SK-N-MC (cell line): ENCODE measurements around the gene OSM.

ENCODE experiments used
- DNase-seq: peaks from one replicate; pipeline ENCODE4 v3.0.0-alpha.2; 2011; ENCODE audit warnings: low read depth, low spot score
- H3K27ac ChIP-seq: fragments of 200-600 bp; sonication (generic); 2 replicates; pipeline ENCODE4 v1.5.1; 2016; ENCODE audit warnings: mixed run types
- H3K36me3 ChIP-seq: fragments of 200-600 bp; sonication (generic); 2 replicates; pipeline ENCODE4 v1.6.1; 2017; ENCODE audit warnings: antibody characterized with exemption, low read length, mixed read lengths; ENCODE audit not compliant: insufficient read depth
- H3K4me3 ChIP-seq: fragments of 200-600 bp; sonication (generic); 2 replicates; pipeline ENCODE4 v1.5.1; 2016
- H3K9ac ChIP-seq: fragments of 200-600 bp; sonication (generic); 2 replicates; pipeline ENCODE4 v1.8.0; 2017; ENCODE audit warnings: mixed run types, mixed read lengths; ENCODE audit not compliant: insufficient read length
- H3K9me3 ChIP-seq: fragments of 200-600 bp; sonication (generic); 2 replicates; pipeline ENCODE4 v1.6.1; 2017; ENCODE audit warnings: low read depth, mild to moderate bottlenecking, antibody characterized with exemption, low read length, moderate library complexity, mixed read lengths
- EZH2 ChIP-seq: fragments of 200-600 bp; sonication (generic); IDR thresholded peaks from one replicate; pipeline ENCODE4 v1.6.1; 2017; ENCODE audit warnings: antibody characterized with exemption
- FOXP2 ChIP-seq: optimal IDR thresholded peaks from 2 replicates; pipeline ENCODE3; 2011; ENCODE audit warnings: mild to moderate bottlenecking, moderate library complexity; ENCODE audit not compliant: insufficient read depth; ENCODE audit errors: extremely low read length, control extremely low read depth
- POLR2AphosphoS5 ChIP-seq: IDR thresholded peaks from 2 replicates; pipeline ENCODE4 v1.6.1; 2012; ENCODE audit warnings: mild to moderate bottlenecking, low read depth, low read length, borderline replicate concordance

Gene OSM

GRCh38 chr22:30274437-30274812, 7.8 kb upstream of the OSM start:
- no peak for TF ChIP-seq EZH2
- TF ChIP-seq FOXP2 = no peak
- TF ChIP-seq POLR2AphosphoS5 = no peak
- DNase-seq = no peak
- Histone ChIP-seq H3K4me3 (no peak overlapping the region), H3K36me3 (no peaks in the 10 kb centered on the region), H3K9ac (no peak overlapping the region), H3K9me3 (no peaks in the 10 kb centered on the region), H3K27ac (no peak overlapping the region)

- Histone ChIP-seq H3K4me3 (no peak overlapping the region), H3K27ac (no peak overlapping the region), H3K36me3 (no peaks in the 10 kb centered on the region), H3K9me3 (no peaks in the 10 kb centered on the region), H3K9ac (no peak overlapping the region)
- TF ChIP-seq EZH2 (no peak), POLR2AphosphoS5 (no peak), FOXP2 (no peak)
- DNase-seq = no peak
Observed at GRCh38 chr22:30273711-30274436, 7.2 kb upstream of the OSM start.

GRCh38 chr22:30272781-30273601, 6.3 kb upstream of the OSM start:
- no peak overlapping the region for H3K27ac ChIP-seq
- no peak for DNase-seq

GRCh38 chr22:30270832-30271231, 4.2 kb upstream of the OSM start:
- no peak for DNase-seq
- no peaks in the 10 kb centered on the region for H3K36me3 ChIP-seq
- no peak overlapping the region for H3K9ac ChIP-seq
- no peak overlapping the region for H3K27ac ChIP-seq
- no peak overlapping the region for H3K4me3 ChIP-seq
- no peak for TF ChIP-seq EZH2
- no peak for TF ChIP-seq POLR2AphosphoS5
- TF ChIP-seq FOXP2 = no peak
- no peaks in the 10 kb centered on the region for H3K9me3 ChIP-seq

More at GRCh38 chr22:30272781-30273601, 6.3 kb upstream of the OSM start:
- H3K9me3 ChIP-seq = no peaks in the 10 kb centered on the region
- no peak overlapping the region for H3K4me3 ChIP-seq
- no peak for TF ChIP-seq EZH2
- no peak for TF ChIP-seq POLR2AphosphoS5
- TF ChIP-seq FOXP2 = no peak
- no peaks in the 10 kb centered on the region for H3K36me3 ChIP-seq
- H3K9ac ChIP-seq = no peak overlapping the region

GRCh38 chr22:30268331-30268730, 1.7 kb upstream of the OSM start:
- H3K9me3 ChIP-seq = no peaks in the 10 kb centered on the region
- no peak for TF ChIP-seq FOXP2
- TF ChIP-seq EZH2 = no peak
- TF ChIP-seq POLR2AphosphoS5 = no peak
- no peak overlapping the region for H3K27ac ChIP-seq
- no peak for DNase-seq
- no peaks in the 10 kb centered on the region for H3K36me3 ChIP-seq
- H3K9ac ChIP-seq = no peak overlapping the region
- no peak overlapping the region for H3K4me3 ChIP-seq

GRCh38 chr22:30267382-30268302, 991 bp upstream of the OSM start:
- Histone ChIP-seq H3K9me3 (no peaks in the 10 kb centered on the region), H3K4me3 (no peak overlapping the region), H3K27ac (no peak overlapping the region), H3K9ac (no peak overlapping the region), H3K36me3 (no peaks in the 10 kb centered on the region)
- no peak for DNase-seq
- TF ChIP-seq POLR2AphosphoS5 = no peak
- no peak for TF ChIP-seq FOXP2
- no peak for TF ChIP-seq EZH2

- Histone ChIP-seq H3K36me3 (no peaks in the 10 kb centered on the region), H3K4me3 (no peak overlapping the region), H3K9ac (no peak overlapping the region), H3K27ac (no peak overlapping the region), H3K9me3 (no peaks in the 10 kb centered on the region)
- DNase-seq = no peak
- TF ChIP-seq FOXP2 (no peak), EZH2 (no peak)
Observed at GRCh38 chr22:30265823-30266444, 717 bp downstream of the OSM start.
